ENCODE data around the gene TSPAN2. TPM values are rescaled to one million over a fixed set of nuclear protein-coding genes. Genes with fewer than 3 reads are reported as not detected.

Gene TSPAN2
- total and polyA plus RNA-seq, 4 donors, result 26.2 to 83.0 (median 39.5) TPM

DNA sequence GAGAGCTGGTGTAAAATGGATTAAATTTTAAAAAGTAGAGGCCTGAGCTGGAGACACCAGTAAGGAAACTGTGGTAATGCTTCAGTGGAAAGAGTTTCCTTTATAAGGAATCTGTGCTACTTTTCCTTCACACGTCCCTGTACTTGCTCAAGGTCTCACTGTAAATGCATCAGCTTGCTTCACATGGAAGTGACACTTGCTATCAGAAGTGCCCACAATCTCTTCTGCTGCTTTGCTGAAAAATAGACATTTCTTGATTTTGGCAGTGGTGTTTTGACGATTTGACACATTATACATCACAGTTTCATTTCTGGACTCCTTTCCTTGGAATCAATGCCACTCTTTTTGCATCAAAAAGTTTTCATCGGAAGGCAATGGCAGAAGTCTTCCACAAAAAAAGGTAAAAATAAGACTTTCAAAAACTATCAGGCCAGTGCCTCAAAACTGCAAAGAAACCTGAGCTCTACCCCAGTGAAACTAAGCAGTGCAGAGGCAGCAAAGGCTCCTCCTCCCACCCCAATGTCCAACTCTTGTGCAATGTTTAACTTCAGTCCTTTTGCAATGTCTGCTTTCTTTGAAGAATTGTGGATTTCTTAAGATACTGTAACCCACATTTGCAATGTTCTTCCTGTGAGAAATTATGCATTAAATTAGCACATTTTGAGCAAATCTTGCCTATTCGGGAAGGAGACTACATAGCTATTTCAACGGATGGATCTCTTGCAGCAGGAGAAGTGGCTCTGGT lies 18.4 kb upstream of the TSPAN2 start:
- peak; percentile 69 for ATAC-seq (ENCODE audit: low FRiP score)
- H3K4me1 ChIP-seq (ENCODE audit: control insufficient read depth in 1 of 2, insufficient read depth in 2 of 2, low read length in 2 of 2), result no peaks in the 10 kb centered on the region
- H3K36me3 ChIP-seq (ENCODE audit: control insufficient read depth in 1 of 2, insufficient read depth in 2 of 2, low read length in 1 of 2), result no peaks in the 10 kb centered on the region
- H3K4me3 ChIP-seq (ENCODE audit: low read length in 2 of 2), result no peak overlapping the region
- DNase-seq, result no peak
- 44 to 51% methylated on average over 5 of the region's 5 CpGs for WGBS, 2 donors
- intact Hi-C loops (cut with DNase I), result loop anchor here (5.0 kb wide), 2 partner anchors 55 to 60 kb away; no protein-coding TSS in a partner anchor
- H3K27me3 ChIP-seq (ENCODE audit: control insufficient read depth in 1 of 2, insufficient read depth in 2 of 2, low read length in 1 of 2), result no peaks in the 10 kb centered on the region
- no peaks in the 10 kb centered on the region for H3K9me3 ChIP-seq (ENCODE audit: control insufficient read depth, low read length)
- no peak overlapping the region for H3K27ac ChIP-seq (ENCODE audit: low read depth in 1 of 2, low read length in 2 of 2)

DNA sequence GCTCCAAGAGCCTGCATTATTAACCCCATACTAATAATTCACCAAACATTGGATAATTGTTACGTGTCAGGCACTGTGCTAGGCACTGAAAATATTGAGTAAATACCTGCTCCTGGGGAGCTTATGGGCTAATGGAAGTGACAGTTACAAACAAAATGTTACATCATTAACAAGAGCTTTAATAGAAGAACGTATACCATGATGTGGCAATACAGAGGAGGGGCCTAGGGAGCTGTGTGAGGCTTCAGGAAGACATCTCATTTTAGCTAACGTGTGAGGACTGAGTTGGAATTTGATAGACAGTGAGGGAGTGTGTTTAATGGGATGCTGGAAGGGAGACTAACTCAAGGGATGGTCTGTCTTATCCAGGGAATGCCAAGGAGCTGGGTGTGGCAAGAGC lies 16.5 kb upstream of the TSPAN2 start:
- intact Hi-C loops (cut with DNase I), result loop anchor here (5.0 kb wide), 2 partner anchors 54 to 59 kb away; no protein-coding TSS in a partner anchor

DNA sequence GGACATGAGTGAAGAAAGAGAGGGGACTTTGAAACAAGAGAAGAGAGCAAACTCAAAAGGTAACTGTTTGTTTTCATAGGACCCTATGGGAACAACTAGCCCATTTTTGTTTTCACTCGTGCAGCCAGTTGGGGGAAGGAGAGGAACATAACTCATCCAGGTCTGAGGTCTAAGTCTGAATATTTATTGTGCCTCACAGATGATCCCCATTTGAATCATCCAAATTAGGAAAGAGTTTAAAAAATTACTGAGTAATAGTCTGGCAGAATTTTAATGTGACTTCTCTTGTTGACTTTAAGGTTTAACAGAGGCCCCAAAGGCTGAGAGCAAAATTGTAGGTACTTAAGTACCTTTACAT lies 10.4 kb upstream of the TSPAN2 start:
- intact Hi-C loops (cut with DNase I), result no loop called here
- ATAC-seq (ENCODE audit: low FRiP score) (peak; percentile 68), DNase-seq (no peak)
- 1 to 3% methylated on average over 1 of the region's 1 CpG for WGBS, 2 donors
- H3K9me3 ChIP-seq (ENCODE audit: control insufficient read depth, low read length), result no peaks in the 10 kb centered on the region
- no peaks in the 10 kb centered on the region for H3K4me1 ChIP-seq (ENCODE audit: control insufficient read depth in 1 of 2, insufficient read depth in 2 of 2, low read length in 2 of 2)
- no peaks in the 10 kb centered on the region for H3K36me3 ChIP-seq (ENCODE audit: control insufficient read depth in 1 of 2, insufficient read depth in 2 of 2, low read length in 1 of 2)
- peak overlapping the region; percentile 62 to 79 for H3K27ac ChIP-seq (ENCODE audit: low read depth in 1 of 2, low read length in 2 of 2)
- no peaks in the 10 kb centered on the region for H3K27me3 ChIP-seq (ENCODE audit: control insufficient read depth in 1 of 2, insufficient read depth in 2 of 2, low read length in 1 of 2)
- H3K4me3 ChIP-seq (ENCODE audit: low read length in 2 of 2), result no peak overlapping the region

More for the DNA sequence above, 16.5 kb upstream of the TSPAN2 start:
- Histone ChIP-seq H3K4me1 (ENCODE audit: control insufficient read depth in 1 of 2, insufficient read depth in 2 of 2, low read length in 2 of 2) (no peaks in the 10 kb centered on the region), H3K4me3 (ENCODE audit: low read length in 2 of 2) (no peak overlapping the region), H3K27ac (ENCODE audit: low read depth in 1 of 2, low read length in 2 of 2) (no peak overlapping the region), H3K9me3 (ENCODE audit: control insufficient read depth, low read length) (no peaks in the 10 kb centered on the region), H3K27me3 (ENCODE audit: control insufficient read depth in 1 of 2, insufficient read depth in 2 of 2, low read length in 1 of 2) (no peaks in the 10 kb centered on the region), H3K36me3 (ENCODE audit: control insufficient read depth in 1 of 2, insufficient read depth in 2 of 2, low read length in 1 of 2) (no peaks in the 10 kb centered on the region)
- WGBS, 2 donors, result 92 to 93% methylated on average over 3 of the region's 3 CpGs
- no peak for ATAC-seq (ENCODE audit: low FRiP score)
- DNase-seq, result no peak

DNA sequence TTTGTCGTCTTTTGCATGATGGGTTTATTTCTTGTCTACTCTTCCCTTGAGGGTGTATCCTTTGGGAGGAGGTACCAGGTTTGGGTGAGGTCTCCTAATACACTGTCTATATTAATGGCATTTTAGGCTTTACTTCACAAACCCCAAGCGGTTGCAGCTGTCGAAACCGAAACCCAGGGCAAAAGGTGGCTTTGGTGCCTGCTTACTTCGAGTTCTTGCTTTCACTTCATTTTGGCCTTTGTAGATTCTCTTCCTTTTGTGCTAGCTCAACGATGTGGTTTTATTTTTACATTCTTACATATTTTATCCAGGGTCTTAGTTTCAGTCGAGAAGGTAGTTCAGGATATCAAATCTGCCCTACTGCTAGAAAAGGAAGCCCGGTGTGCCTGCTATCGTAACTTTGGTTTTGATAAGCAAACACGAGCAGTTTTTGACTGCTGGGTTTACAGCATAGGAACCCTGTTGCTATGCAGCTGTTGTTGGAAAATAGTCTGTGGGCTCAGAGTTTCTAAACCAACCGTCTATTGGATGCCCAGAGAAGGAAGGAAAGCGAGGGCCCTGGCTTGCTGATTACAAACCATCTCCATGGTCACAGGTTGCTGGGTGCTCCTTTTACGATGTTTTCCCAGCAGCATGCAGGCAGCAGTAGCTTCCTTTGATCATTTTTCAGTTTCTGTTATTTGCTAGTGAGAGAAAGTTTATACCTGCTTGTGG lies 9.8 kb upstream of the TSPAN2 start:
- H3K4me1 ChIP-seq (ENCODE audit: control insufficient read depth in 1 of 2, insufficient read depth in 2 of 2, low read length in 2 of 2), result no peaks in the 10 kb centered on the region
- intact Hi-C loops (cut with DNase I), result no loop called here
- DNase-seq, result peak in 1 of 2 donors; percentile 67
- H3K9me3 ChIP-seq (ENCODE audit: control insufficient read depth, low read length), result no peaks in the 10 kb centered on the region
- no peaks in the 10 kb centered on the region for H3K27me3 ChIP-seq (ENCODE audit: control insufficient read depth in 1 of 2, insufficient read depth in 2 of 2, low read length in 1 of 2)
- peak; percentile 93 for ATAC-seq (ENCODE audit: low FRiP score)
- peak overlapping the region in 1 of 2 donors; percentile 74 for H3K4me3 ChIP-seq (ENCODE audit: low read length in 2 of 2)
- WGBS, 2 donors, result 5 to 8% methylated on average over 13 of the region's 13 CpGs
- H3K36me3 ChIP-seq (ENCODE audit: control insufficient read depth in 1 of 2, insufficient read depth in 2 of 2, low read length in 1 of 2), result no peaks in the 10 kb centered on the region
- H3K27ac ChIP-seq (ENCODE audit: low read depth in 1 of 2, low read length in 2 of 2), result peak overlapping the region; percentile 62 to 79

DNA sequence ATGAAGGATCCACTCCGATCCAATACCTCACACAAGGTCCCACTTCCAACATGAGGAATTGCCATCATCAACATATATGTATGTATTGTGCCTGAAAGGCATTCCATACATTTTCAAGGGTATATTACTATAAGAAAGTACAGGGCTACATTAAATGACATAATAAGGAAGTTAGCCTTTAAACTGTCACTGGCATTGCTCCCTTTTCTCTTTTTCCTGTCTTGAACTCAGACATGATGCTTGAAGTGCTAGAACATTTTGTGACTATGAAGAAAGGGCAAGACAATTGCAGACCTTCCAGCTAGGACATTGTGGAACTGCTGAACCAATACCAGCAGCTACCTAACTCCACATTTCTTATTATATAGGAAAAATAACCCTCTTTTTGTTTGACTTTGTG lies 2.9 kb upstream of the TSPAN2 start:
- H3K27me3 ChIP-seq (ENCODE audit: control insufficient read depth in 1 of 2, insufficient read depth in 2 of 2, low read length in 1 of 2), result no peaks in the 10 kb centered on the region
- no peaks in the 10 kb centered on the region for H3K9me3 ChIP-seq (ENCODE audit: control insufficient read depth, low read length)
- H3K36me3 ChIP-seq (ENCODE audit: control insufficient read depth in 1 of 2, insufficient read depth in 2 of 2, low read length in 1 of 2), result no peaks in the 10 kb centered on the region
- H3K4me1 ChIP-seq (ENCODE audit: control insufficient read depth in 1 of 2, insufficient read depth in 2 of 2, low read length in 2 of 2), result peaks cover 0 to 10% of the 10 kb centered on the region in 2 donors
- H3K4me3 ChIP-seq (ENCODE audit: low read length in 2 of 2), result no peak overlapping the region
- ATAC-seq (ENCODE audit: low FRiP score) (no peak), DNase-seq (no peak)
- intact Hi-C loops (cut with DNase I), result no loop called here
- 94 to 100% methylated on average over 1 of the region's 1 CpG for WGBS, 2 donors
- no peak overlapping the region for H3K27ac ChIP-seq (ENCODE audit: low read depth in 1 of 2, low read length in 2 of 2)

DNA sequence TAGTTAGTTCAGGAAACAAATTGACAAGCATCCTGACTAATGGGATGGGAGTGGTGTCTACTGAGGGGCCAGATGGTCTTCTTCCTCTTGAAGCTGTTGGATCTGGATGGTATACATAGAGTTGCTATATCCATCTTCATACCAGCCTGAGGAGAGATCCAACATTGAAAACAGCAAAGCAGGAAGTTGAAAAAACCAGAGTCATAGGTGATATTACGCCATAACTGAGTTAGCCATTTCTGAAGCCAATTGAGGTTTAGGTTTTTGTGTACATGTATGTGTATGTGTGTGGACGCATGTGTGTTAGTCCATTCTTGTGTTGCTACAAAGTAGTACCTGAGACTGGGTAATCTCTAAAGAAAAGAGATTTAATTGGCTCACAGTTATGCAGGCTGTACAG lies 2.3 kb upstream of the TSPAN2 start:
- DNase-seq (no peak), ATAC-seq (ENCODE audit: low FRiP score) (no peak)
- Histone ChIP-seq H3K9me3 (ENCODE audit: control insufficient read depth, low read length) (no peaks in the 10 kb centered on the region), H3K4me1 (ENCODE audit: control insufficient read depth in 1 of 2, insufficient read depth in 2 of 2, low read length in 2 of 2) (peaks cover 0 to 10% of the 10 kb centered on the region in 2 donors), H3K4me3 (ENCODE audit: low read length in 2 of 2) (no peak overlapping the region), H3K27me3 (ENCODE audit: control insufficient read depth in 1 of 2, insufficient read depth in 2 of 2, low read length in 1 of 2) (no peaks in the 10 kb centered on the region), H3K27ac (ENCODE audit: low read depth in 1 of 2, low read length in 2 of 2) (peak overlapping the region in 1 of 2 donors; percentile 52), H3K36me3 (ENCODE audit: control insufficient read depth in 1 of 2, insufficient read depth in 2 of 2, low read length in 1 of 2) (no peaks in the 10 kb centered on the region)
- WGBS, 2 donors, result 95 to 96% methylated on average over 2 of the region's 2 CpGs
- intact Hi-C loops (cut with DNase I), result no loop called here

DNA sequence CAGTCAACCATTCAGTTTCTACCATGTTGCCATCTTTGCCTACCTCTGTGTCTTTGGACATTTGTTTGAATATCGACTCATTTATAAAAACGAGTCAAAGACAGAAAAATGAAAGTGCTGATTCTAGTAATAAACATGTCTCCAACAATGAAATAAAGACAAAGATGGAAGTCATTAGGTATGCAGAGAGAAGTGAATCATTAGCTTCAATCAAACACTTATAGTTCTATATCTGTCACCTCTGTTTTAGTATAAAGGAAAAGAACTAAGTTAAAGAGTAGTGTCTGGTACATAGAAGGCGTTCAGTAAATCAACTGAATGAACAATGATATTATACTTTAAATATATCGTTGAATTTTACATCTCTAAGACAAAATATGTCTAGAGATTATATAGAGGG lies 1.7 kb upstream of the TSPAN2 start:
- H3K9me3 ChIP-seq (ENCODE audit: control insufficient read depth, low read length), result no peaks in the 10 kb centered on the region
- H3K4me3 ChIP-seq (ENCODE audit: low read length in 2 of 2), result no peak overlapping the region
- no peaks in the 10 kb centered on the region for H3K36me3 ChIP-seq (ENCODE audit: control insufficient read depth in 1 of 2, insufficient read depth in 2 of 2, low read length in 1 of 2)
- H3K27me3 ChIP-seq (ENCODE audit: control insufficient read depth in 1 of 2, insufficient read depth in 2 of 2, low read length in 1 of 2), result no peaks in the 10 kb centered on the region
- no peak overlapping the region for H3K27ac ChIP-seq (ENCODE audit: low read depth in 1 of 2, low read length in 2 of 2)
- peaks cover 0 to 10% of the 10 kb centered on the region in 2 donors for H3K4me1 ChIP-seq (ENCODE audit: control insufficient read depth in 1 of 2, insufficient read depth in 2 of 2, low read length in 2 of 2)
- no peak for ATAC-seq (ENCODE audit: low FRiP score)
- intact Hi-C loops (cut with DNase I), result no loop called here
- no peak for DNase-seq
- 94% methylated on average over 4 of the region's 4 CpGs for WGBS, 2 donors

DNA sequence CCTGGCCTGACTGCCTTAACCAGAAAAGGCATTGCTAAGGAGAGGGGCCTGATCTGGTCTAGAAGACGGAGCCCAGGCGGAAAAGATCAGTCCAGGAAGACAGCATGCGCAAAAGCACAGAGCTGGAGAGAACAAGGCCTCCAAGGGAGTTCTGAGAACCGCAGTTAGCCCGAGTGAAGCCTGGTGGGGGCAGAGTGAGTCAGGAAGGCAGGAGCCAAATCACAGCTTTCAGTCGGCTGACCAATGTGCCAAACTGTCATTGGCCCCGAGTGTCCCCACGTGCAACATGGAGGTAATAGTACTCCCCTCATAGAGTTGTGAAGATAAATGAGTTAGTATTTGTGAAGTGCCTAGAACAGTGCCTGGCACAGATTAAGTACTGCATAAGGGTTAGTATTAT lies 1.2 kb upstream of the TSPAN2 start:
- no peaks in the 10 kb centered on the region for H3K36me3 ChIP-seq (ENCODE audit: control insufficient read depth in 1 of 2, insufficient read depth in 2 of 2, low read length in 1 of 2)
- ATAC-seq (ENCODE audit: low FRiP score), result peak; percentile 64
- no peaks in the 10 kb centered on the region for H3K9me3 ChIP-seq (ENCODE audit: control insufficient read depth, low read length)
- WGBS, 2 donors, result 13 to 15% methylated on average over 8 of the region's 8 CpGs
- DNase-seq, result peak; percentile 73 to 90
- H3K27me3 ChIP-seq (ENCODE audit: control insufficient read depth in 1 of 2, insufficient read depth in 2 of 2, low read length in 1 of 2), result no peaks in the 10 kb centered on the region
- peak overlapping the region; percentile 99 to 100 for H3K27ac ChIP-seq (ENCODE audit: low read depth in 1 of 2, low read length in 2 of 2)
- no peak overlapping the region for H3K4me3 ChIP-seq (ENCODE audit: low read length in 2 of 2)
- intact Hi-C loops (cut with DNase I), result no loop called here
- H3K4me1 ChIP-seq (ENCODE audit: control insufficient read depth in 1 of 2, insufficient read depth in 2 of 2, low read length in 2 of 2), result peaks cover 0 to 12% of the 10 kb centered on the region in 2 donors

DNA sequence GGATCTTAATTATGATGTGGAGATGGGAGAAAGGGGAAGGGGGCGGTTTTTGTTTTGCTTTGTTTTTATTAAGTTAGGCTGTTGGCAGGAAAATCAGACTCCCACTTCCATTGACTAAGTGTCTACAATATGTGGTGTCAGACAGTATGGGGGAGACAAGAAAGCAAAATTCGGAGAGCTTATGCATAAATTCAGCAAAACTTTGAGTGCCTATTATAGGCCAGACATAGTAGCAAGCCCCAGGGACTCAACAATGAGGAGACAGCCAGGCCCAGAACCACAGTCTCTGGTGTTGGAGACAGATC lies 835 bp upstream of the TSPAN2 start:
- no peaks in the 10 kb centered on the region for H3K36me3 ChIP-seq (ENCODE audit: control insufficient read depth in 1 of 2, insufficient read depth in 2 of 2, low read length in 1 of 2)
- 2% methylated on average over 2 of the region's 2 CpGs for WGBS, 2 donors
- peak; percentile 23 for ATAC-seq (ENCODE audit: low FRiP score)
- peak overlapping the region; percentile 99 to 100 for H3K27ac ChIP-seq (ENCODE audit: low read depth in 1 of 2, low read length in 2 of 2)
- H3K4me3 ChIP-seq (ENCODE audit: low read length in 2 of 2), result no peak overlapping the region
- H3K27me3 ChIP-seq (ENCODE audit: control insufficient read depth in 1 of 2, insufficient read depth in 2 of 2, low read length in 1 of 2), result no peaks in the 10 kb centered on the region
- DNase-seq, result no peak
- no peaks in the 10 kb centered on the region for H3K9me3 ChIP-seq (ENCODE audit: control insufficient read depth, low read length)
- H3K4me1 ChIP-seq (ENCODE audit: control insufficient read depth in 1 of 2, insufficient read depth in 2 of 2, low read length in 2 of 2), result peaks cover 0 to 13% of the 10 kb centered on the region in 2 donors
- intact Hi-C loops (cut with DNase I), result no loop called here
